Spleen (tissue), 7 donors: ENCODE results near the gene AGBL1.

Experiments
- POLR2AphosphoS5 ChIP-seq, 3 donors: sonication (generic); formaldehyde crosslinking; IDR thresholded peaks; one replicate each; pipeline ENCODE4 v1.5.1; 2017; ENCODE audit warnings: antibody characterized with exemption in 3 of 3
- TF ChIP-seq, protein P1 (sequence below), 11 experiments: fragments of 200-600 bp in 7 of 11; fragments of 450-650 bp in 4 of 11; sonication (generic) in 4 of 11; IDR thresholded peaks in 8 of 11; conservative IDR thresholded peaks in 3 of 11; 1 replicate in 7 of 11; 2 replicates in 4 of 11; pipeline versions ENCODE4 v1.4.0 to v1.8.0; 2016 to 2021; ENCODE audit warnings: antibody characterized with exemption in 11 of 11, inconsistent platforms in 4 of 11, mild to moderate bottlenecking in 1 of 11
- donor health status: DM: no; HTN: no; CAD: no; lungs with moderate emphysema.
- donor health status: DM: no; HTN: no; CAD: no.
- donor health status: DM: no; HTN: no; CAD: no.

DNA sequence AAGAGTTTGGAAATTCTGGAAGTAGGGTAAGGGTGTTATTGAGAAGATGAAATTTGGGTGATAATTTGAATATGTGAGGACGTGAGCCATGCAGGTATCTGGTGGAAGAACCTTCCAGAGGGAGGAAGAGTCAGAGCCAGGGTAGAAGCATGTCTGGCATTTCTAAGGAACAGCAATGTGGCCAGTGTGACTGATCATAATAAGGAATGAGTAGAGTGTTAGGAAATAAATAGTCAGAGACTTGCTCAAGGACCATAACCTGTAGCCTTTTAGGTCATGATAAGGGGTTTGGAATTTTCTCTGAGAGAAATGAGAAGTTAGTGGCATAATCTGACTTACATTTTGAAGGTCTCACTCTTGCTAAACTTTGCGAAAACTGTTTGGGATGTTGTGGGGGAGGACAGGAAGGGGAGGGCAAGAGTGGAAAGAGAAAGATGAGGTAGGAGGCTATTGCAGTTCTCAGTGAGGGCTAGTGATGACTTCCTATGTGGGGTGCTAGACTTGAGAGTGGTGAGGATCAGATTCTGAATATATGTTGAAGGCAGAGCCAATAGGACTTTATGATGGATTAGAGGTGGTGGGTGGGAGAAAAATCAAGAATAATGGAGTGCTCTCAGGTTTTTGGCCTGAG lies 568.3 kb downstream of the AGBL1 start:
- TF ChIP-seq POLR2AphosphoS5 (IDR thresholded peaks at IDR 0.05), result no peak
- TF ChIP-seq, protein P1, sequence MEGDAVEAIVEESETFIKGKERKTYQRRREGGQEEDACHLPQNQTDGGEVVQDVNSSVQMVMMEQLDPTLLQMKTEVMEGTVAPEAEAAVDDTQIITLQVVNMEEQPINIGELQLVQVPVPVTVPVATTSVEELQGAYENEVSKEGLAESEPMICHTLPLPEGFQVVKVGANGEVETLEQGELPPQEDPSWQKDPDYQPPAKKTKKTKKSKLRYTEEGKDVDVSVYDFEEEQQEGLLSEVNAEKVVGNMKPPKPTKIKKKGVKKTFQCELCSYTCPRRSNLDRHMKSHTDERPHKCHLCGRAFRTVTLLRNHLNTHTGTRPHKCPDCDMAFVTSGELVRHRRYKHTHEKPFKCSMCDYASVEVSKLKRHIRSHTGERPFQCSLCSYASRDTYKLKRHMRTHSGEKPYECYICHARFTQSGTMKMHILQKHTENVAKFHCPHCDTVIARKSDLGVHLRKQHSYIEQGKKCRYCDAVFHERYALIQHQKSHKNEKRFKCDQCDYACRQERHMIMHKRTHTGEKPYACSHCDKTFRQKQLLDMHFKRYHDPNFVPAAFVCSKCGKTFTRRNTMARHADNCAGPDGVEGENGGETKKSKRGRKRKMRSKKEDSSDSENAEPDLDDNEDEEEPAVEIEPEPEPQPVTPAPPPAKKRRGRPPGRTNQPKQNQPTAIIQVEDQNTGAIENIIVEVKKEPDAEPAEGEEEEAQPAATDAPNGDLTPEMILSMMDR (IDR thresholded peaks at IDR 0.05 in 8 of 11, conservative IDR thresholded peaks at IDR 0.05 in 3 of 11), result no peak
